Measurements from ENCODE around the gene RAB27A. TPM values are rescaled to one million over a fixed set of nuclear protein-coding genes. Genes with fewer than 3 reads are reported as not detected.
A peak's percentile ranks its signal among the peaks of the same experiment; 100 is the strongest.

The RAB27A gene
- total and polyA plus RNA-seq, 2 of the 13 experiments (the other 11 are each of a cell fraction or from before 2014, with no cell fraction given): 3.4 to 8.1 TPM

- TF ChIP-seq HMGA1 (CRISPR knock-in tag; conservative IDR thresholded peaks at IDR 0.05) (no peak), IRF2 (CRISPR knock-in tag; IDR thresholded peaks at IDR 0.05) (peak; percentile 96), EEA1 (CRISPR knock-in tag; IDR thresholded peaks at IDR 0.05; ENCODE audit: borderline replicate concordance) (no peak; the same call in 1 of the 2 replicates), ZNF468 (CRISPR knock-in tag; IDR thresholded peaks at IDR 0.05) (0 out of 2 replicates have a peak, but pooled peaks have one; percentile 40), GLI4 (CRISPR knock-in tag; IDR thresholded peaks at IDR 0.05; ENCODE audit: borderline replicate concordance) (peak; percentile 74; the same call in 1 of the 2 replicates), ZNF180 (CRISPR knock-in tag; IDR thresholded peaks at IDR 0.05; ENCODE audit: borderline replicate concordance, low read depth) (no peak), ZFP62 (CRISPR knock-in tag; IDR thresholded peaks at IDR 0.05) (no peak), ZC3H13 (CRISPR knock-in tag; IDR thresholded peaks at IDR 0.05) (peak; percentile 38; the same call in 1 of the 2 replicates), RAD51 (IDR thresholded peaks at IDR 0.05; ENCODE audit: borderline replicate concordance) (no peak), ATF7-NPFF (CRISPR knock-in tag; IDR thresholded peaks at IDR 0.05; ENCODE audit: low read depth) (peak; percentile 72), ZNF646 (CRISPR knock-in tag; IDR thresholded peaks at IDR 0.05) (peak; percentile 49; the same call in 1 of the 2 replicates), HNF4G (IDR thresholded peaks at IDR 0.05; ENCODE audit: borderline replicate concordance, low read depth, low read length) (no peak), HNF4G (CRISPR knock-in tag; IDR thresholded peaks at IDR 0.05; ENCODE audit: borderline replicate concordance, low read depth) (no peak), ELF1 (CRISPR knock-in tag; IDR thresholded peaks at IDR 0.05) (peak; percentile 100), MIXL1 (CRISPR knock-in tag; IDR thresholded peaks at IDR 0.05) (peak; percentile 88), ZNF800 (CRISPR knock-in tag; IDR thresholded peaks at IDR 0.05) (no peak), ATF6 (CRISPR knock-in tag; conservative IDR thresholded peaks at IDR 0.05) (0 out of 2 replicates have a peak, but pooled peaks have one; percentile 27), FOXA1 (IDR thresholded peaks at IDR 0.05) (no peak), FOXA1 (CRISPR knock-in tag; IDR thresholded peaks at IDR 0.05) (no peak), ZNF569 (CRISPR knock-in tag; IDR thresholded peaks at IDR 0.05; ENCODE audit: borderline replicate concordance) (no peak)
These were observed 29.2 kb upstream of the RAB27A start, which contains the start of the genes PIGB and PIGBOS1 (continued) for GRCh38 chr15:55318588-55319494.
